Body of pancreas (tissue), 4 donors: ENCODE results near the gene ANAPC5. TPM values are rescaled to one million over a fixed set of nuclear protein-coding genes. Genes with fewer than 3 reads are reported as not detected.
A peak's percentile ranks its signal among the peaks of the same experiment; 100 is the strongest.
"Not testable (repeated sequence)": the region's sequence is repeated elsewhere in the genome, so short reads cannot be mapped to it uniquely, and the experiment has no call there.

Experiments
- ATAC-seq: fragments of 150-250 bp; one replicate; pipeline ENCODE4 v1.9.1; 2016
- DNase-seq, 4 donors: peaks; one replicate each; pipeline ENCODE4 v3.0.0-alpha.2; 2019
- H3K27ac ChIP-seq, 4 donors: fragments of 200-600 bp; sonication (generic); 1 replicate in 3 of 4; 2 replicates in 1 of 4; pipeline versions ENCODE4 v1.5.1 to v1.6.1; 2016 to 2019; ENCODE audit warnings: mild to moderate bottlenecking in 1 of 4, mixed read lengths in 1 of 4, moderate library complexity in 1 of 4
- H3K27me3 ChIP-seq, 2 donors: fragments of 200-600 bp; sonication (generic); one replicate each; pipeline ENCODE4 v1.6.0; 2016; ENCODE audit warnings: mild to moderate bottlenecking in 1 of 2
- H3K36me3 ChIP-seq, 2 donors: fragments of 200-600 bp; sonication (generic); replicated peaks in 1 of 2; 2 replicates each; pipeline ENCODE4 v1.5.1; 2016; ENCODE audit warnings: low read depth in 2 of 2; ENCODE audit not compliant: insufficient read depth in 1 of 2
- H3K4me1 ChIP-seq: fragments of 200-600 bp; sonication (generic); one replicate; pipeline ENCODE4 v1.6.0; 2016
- H3K4me3 ChIP-seq, 2 donors: fragments of 200-600 bp; sonication (generic); 1 replicate in 1 of 2; 2 replicates in 1 of 2; pipeline ENCODE4 v1.5.1; 2016 to 2019
- H3K9me3 ChIP-seq, 3 donors: fragments of 200-600 bp; sonication (generic); 1 replicate in 2 of 3; 2 replicates in 1 of 3; pipeline ENCODE4 v1.5.1; 2016
- POLR2A ChIP-seq, 3 donors: fragments of 450-650 bp; IDR thresholded peaks; one replicate each; pipeline ENCODE4 v1.6.1; 2016; ENCODE audit warnings: antibody characterized with exemption in 3 of 3, mild to moderate bottlenecking in 2 of 3
- WGBS, 2 donors: methylation state at CpG; one replicate each; pipeline ENCODE4 v1.1.5; 2017; 5-methylcytosine and 5-hydroxymethylcytosine counted together
- intact Hi-C: fragments of 100-400 bp; cut with DNase I; formaldehyde crosslinking; loops from one replicate; pipeline ENCODE4 v1.15.1; 2023
- total RNA-seq, 2 donors: library from RNA; depleted of rRNA; stranded (reverse); fragments of >200 nt; gene quantifications; one replicate each; pipeline ENCODE4 v1.1.0, GENCODE V29; 2016
- TF ChIP-seq, protein P1 (sequence below), 7 experiments: fragments of 450-650 bp in 4 of 7; fragments of 200-600 bp in 3 of 7; sonication (generic) in 3 of 7; IDR thresholded peaks; one replicate each; pipeline ENCODE4 v1.5.1; 2016 to 2019; ENCODE audit warnings: antibody characterized with exemption in 7 of 7

ANAPC5 gene
- total RNA-seq, 2 donors from 2014 or later = 111 to 135 TPM

DNA sequence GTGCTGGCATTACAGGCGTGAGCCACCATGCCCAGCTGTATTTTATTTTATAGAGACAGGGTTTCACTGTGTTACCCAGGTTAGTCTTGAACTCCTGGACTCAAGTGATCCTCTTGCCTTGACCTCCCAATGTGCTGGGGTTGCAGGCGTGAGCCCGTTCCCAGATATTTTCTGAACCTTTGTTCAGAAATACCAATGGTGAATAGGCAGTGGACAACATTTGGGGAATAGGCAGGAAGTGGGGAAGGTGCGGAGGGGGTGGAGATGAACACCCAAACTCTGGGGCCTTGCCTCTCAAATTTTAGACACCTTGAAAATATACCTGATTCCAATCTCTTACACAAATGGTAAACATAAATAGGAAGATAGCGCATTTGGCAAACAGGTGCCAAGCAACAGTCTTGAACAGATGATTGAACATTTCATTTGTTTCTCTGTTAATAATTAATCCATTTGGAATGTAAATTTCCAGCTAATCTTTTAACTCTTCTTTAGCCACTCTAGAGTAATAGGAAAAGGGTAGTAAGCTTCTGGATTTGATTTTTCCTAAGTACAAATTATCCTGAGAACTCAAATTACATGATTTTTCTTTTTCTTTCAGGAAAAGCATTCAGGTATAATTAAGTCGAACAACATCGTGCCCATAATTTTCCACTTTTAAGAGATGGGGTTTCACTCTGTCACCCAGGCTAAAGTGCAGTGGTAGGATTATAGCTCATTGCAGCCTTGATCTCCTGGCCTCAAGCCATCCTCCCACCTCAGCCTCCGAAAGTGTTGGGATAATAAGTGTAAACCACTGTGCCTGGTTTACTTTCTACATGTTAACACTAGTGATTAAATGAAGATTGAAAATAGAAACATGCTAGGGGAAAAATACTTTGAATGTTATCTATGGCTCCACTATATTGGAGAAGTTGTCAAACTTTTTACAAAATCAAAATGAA lies 24.8 kb upstream of the ANAPC5 start:
- no peak for TF ChIP-seq POLR2A (IDR thresholded peaks at IDR 0.05)
- TF ChIP-seq, protein P1, sequence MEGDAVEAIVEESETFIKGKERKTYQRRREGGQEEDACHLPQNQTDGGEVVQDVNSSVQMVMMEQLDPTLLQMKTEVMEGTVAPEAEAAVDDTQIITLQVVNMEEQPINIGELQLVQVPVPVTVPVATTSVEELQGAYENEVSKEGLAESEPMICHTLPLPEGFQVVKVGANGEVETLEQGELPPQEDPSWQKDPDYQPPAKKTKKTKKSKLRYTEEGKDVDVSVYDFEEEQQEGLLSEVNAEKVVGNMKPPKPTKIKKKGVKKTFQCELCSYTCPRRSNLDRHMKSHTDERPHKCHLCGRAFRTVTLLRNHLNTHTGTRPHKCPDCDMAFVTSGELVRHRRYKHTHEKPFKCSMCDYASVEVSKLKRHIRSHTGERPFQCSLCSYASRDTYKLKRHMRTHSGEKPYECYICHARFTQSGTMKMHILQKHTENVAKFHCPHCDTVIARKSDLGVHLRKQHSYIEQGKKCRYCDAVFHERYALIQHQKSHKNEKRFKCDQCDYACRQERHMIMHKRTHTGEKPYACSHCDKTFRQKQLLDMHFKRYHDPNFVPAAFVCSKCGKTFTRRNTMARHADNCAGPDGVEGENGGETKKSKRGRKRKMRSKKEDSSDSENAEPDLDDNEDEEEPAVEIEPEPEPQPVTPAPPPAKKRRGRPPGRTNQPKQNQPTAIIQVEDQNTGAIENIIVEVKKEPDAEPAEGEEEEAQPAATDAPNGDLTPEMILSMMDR (IDR thresholded peaks at IDR 0.05) = no peak
- peak in 1 of 4 donors; percentile 12 for DNase-seq
- no peaks in the 10 kb centered on the region for H3K36me3 ChIP-seq
- no peak overlapping the region for H3K27ac ChIP-seq
- intact Hi-C loops = no loop called here
- peak; percentile 68 for ATAC-seq
- no peaks in the 10 kb centered on the region for H3K27me3 ChIP-seq
- 26 to 31% methylated on average over 8 of the region's 8 CpGs for WGBS, 2 donors
- H3K4me3 ChIP-seq = no peak overlapping the region
- peaks cover 15% of the 10 kb centered on the region for H3K4me1 ChIP-seq
- no peaks in the 10 kb centered on the region for H3K9me3 ChIP-seq

DNA sequence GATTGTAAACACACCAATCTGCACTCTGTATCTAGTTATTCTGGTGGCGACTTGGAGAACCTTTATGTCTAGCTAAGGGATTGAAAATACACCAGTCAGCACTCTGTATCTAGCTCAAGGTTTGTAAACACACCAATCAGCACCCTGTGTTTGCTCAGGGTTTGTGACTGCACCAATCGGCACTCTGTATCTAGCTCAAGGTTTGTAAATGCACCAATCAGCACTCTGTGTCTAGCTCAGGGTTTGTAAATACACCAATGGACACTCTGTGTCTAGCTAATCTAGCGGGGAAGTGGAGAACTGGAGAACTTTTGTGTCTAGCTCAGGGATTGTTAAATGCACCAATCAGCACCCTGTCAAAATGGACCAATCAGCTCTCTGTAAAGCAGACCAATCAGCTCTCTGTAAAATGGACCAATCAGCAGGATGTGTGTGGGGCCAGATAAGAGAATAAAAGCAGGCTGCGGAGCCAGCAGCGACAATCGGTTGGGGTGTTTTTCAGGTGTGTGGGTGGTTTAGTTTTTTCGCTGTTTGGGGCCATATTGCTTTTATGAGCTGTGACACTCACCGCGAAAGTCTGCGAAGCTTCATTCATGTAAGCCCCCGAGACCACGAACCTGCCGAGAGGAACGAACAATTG lies 22.9 kb upstream of the ANAPC5 start:
- H3K27me3 ChIP-seq, ATAC-seq, H3K4me3 ChIP-seq, H3K36me3 ChIP-seq, H3K27ac ChIP-seq, DNase-seq, intact Hi-C loops, H3K9me3 ChIP-seq: not testable (repeated sequence)
- H3K4me1 ChIP-seq = peaks cover 15% of the 10 kb centered on the region
- WGBS, 2 donors = 80 to 88% methylated on average over 12 to 14 of the region's 14 CpGs

- peaks cover 15% of the 10 kb centered on the region for H3K4me1 ChIP-seq
- 96% methylated on average over 18 of the region's 23 CpGs; no CpG with 5 or more reads in 1 of the 2 donors for WGBS, 2 donors
- H3K9me3 ChIP-seq, intact Hi-C loops, H3K27ac ChIP-seq, H3K4me3 ChIP-seq, H3K27me3 ChIP-seq, H3K36me3 ChIP-seq, DNase-seq, ATAC-seq: not testable (repeated sequence)
Observed at GRCh38 chr12:121374336-121374735, 22.1 kb upstream of the ANAPC5 start.

DNA sequence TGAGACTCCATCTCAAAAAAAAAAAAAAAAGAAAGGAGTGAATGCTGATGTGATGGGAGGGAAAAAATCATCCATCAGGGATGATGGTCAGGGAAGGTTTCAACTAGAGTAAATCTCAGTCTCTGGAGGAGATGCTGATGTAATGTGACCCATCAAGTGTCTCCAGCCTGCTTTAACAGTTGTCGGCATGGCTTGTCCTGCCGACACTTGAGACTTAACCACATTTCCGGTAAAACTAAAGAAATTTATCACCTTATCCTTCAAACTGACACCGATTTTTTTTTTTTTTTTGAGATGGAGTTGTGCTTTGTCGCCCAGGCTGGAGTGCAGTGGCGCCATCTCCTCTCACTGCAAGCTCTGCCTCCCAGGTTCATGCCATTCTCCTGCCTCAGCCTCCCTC lies 21.5 kb upstream of the ANAPC5 start:
- no peak for DNase-seq

GRCh38 chr12:121371404-121371803 lies 19.2 kb upstream of the ANAPC5 start:
- TF ChIP-seq POLR2A (IDR thresholded peaks at IDR 0.05) = no peak
- TF ChIP-seq, protein P1 (IDR thresholded peaks at IDR 0.05) = no peak
- intact Hi-C loops = no loop called here

More for the DNA sequence above, 21.5 kb upstream of the ANAPC5 start:
- Histone ChIP-seq H3K9me3 (no peaks in the 10 kb centered on the region), H3K27ac (no peak overlapping the region), H3K4me1 (peaks cover 15% of the 10 kb centered on the region), H3K36me3 (no peaks in the 10 kb centered on the region), H3K4me3 (no peak overlapping the region), H3K27me3 (no peaks in the 10 kb centered on the region)
- no peak for TF ChIP-seq POLR2A (IDR thresholded peaks at IDR 0.05)
- intact Hi-C loops = no loop called here
- WGBS, 2 donors = 74 to 85% methylated on average over 6 of the region's 6 CpGs
- no peak for ATAC-seq

DNA sequence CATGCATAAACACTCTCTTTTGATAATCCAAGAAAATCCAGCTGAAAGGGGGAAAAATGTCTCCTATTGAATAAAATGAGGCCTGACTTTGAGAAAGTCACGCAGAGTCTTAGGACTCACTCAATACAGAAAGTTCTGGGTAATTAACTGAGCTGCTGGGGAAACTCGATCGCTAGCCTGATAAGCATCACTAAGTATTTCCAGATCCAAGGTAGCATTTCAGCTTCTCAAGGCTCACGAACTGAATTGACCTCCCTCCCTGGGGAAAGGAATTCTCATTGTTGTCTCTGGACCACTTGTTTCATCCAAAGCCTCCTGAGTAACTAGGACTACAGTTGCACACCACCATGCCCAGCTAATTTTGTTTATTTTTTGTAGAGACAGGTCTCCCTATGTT lies 13.8 kb upstream of the ANAPC5 start:
- TF ChIP-seq POLR2A (IDR thresholded peaks at IDR 0.05) = no peak
- TF ChIP-seq, protein P1 (IDR thresholded peaks at IDR 0.05) = no peak
- Histone ChIP-seq H3K9me3 (no peaks in the 10 kb centered on the region), H3K36me3 (no peaks in the 10 kb centered on the region), H3K4me1 (no peaks in the 10 kb centered on the region), H3K27me3 (no peaks in the 10 kb centered on the region), H3K27ac (no peak overlapping the region), H3K4me3 (no peak overlapping the region)
- intact Hi-C loops = no loop called here
- WGBS, 2 donors = 48 to 68% methylated on average over 4 of the region's 4 CpGs
- ATAC-seq (no peak), DNase-seq (no peak)

More at GRCh38 chr12:121371404-121371803, 19.2 kb upstream of the ANAPC5 start:
- no peak overlapping the region for H3K27ac ChIP-seq
- H3K4me3 ChIP-seq = no peak overlapping the region
- H3K27me3 ChIP-seq = no peaks in the 10 kb centered on the region
- H3K4me1 ChIP-seq = peaks cover under 1% of the 10 kb centered on the region
- H3K9me3 ChIP-seq = no peaks in the 10 kb centered on the region
- no peaks in the 10 kb centered on the region for H3K36me3 ChIP-seq
- ATAC-seq (no peak), DNase-seq (no peak)
- 74 to 86% methylated on average over 6 of the region's 6 CpGs for WGBS, 2 donors
